ENCODE measurements around the gene PMFBP1.
"Not testable (repeated sequence)": the region's sequence is repeated elsewhere in the genome, so short reads cannot be mapped to it uniquely, and the experiment has no call there.

Gene PMFBP1

DNA sequence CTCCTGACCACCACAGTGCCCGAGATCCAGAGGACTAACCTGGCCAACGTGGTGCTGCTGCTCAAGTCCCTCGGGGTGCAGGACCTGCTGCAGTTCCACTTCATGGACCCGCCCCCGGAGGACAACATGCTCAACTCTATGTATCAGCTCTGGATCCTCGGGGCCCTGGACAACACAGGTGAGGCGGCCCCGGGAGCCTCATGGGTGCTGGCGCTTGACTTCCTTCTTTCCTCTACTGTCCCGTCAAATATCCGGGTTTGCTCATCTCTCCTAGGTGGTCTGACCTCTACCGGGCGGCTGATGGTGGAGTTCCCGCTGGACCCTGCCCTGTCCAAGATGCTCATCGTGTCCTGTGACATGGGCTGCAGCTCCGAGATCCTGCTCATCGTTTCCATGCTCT, 64.6 kb downstream of the PMFBP1 start:
- no peak for DNase-seq (ENCODE audit: low read depth in 3 of 3)

DNA sequence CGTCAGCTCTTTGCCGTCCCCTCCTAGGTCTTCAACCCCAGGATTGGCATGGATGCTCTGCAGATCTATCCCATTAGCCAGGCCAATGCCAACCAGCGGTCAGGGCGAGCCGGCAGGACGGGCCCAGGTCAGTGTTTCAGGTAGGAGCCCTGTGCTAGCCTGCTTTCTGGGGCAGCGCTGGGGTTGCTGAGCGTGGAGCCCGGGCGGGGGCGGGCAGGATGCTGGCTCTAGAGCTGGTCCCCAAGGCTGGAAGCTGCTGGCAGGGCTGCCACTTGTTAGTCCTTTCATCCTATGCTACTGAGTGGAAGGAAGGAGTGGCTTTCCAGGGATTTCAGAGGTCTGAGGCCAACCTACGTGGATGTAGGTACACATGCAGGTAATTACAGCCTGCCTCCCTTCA, 66.0 kb downstream of the PMFBP1 start:
- no peak for DNase-seq (ENCODE audit: low read depth in 3 of 3)

DNA sequence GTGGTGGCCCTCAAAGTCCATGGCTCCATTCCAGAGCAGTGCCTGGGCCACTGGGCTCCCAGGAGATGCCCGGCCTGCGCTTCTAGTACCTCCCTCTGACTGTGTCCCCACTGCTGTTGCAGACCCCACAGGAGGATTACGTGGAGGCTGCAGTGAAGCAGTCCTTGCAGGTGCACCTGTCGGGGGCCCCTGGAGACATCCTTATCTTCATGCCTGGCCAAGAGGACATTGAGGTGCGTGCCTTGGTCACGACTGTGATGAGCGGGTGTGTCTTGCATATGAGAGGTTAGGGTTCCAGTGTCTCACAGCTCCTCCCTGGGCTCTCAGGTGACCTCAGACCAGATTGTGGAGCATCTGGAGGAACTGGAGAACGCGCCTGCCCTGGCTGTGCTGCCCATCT, 67.0 kb downstream of the PMFBP1 start:
- no peak for DNase-seq (ENCODE audit: low read depth in 3 of 3)

DNA sequence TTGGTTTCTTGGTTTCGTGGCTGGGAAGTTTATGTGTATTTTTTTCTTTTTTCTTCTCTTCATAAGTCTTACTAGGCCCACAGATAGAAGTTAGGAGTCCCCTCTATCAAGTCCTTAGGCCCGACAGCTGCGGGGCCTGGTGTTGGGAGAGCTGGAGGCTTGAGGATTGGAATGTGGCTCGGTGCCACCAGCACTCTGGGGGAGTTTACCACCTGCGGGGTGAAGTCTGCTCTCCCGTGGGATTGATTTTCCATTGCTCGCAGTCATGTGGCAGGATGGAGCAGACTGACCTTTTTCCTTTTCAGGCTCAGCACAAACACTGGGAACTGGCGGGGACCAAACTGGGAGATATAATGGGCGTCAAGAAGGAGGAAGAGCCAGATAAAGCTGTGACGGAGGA, 70.8 kb downstream of the PMFBP1 start:
- DNase-seq (ENCODE audit: low read depth in 3 of 3), result no peak

DNA sequence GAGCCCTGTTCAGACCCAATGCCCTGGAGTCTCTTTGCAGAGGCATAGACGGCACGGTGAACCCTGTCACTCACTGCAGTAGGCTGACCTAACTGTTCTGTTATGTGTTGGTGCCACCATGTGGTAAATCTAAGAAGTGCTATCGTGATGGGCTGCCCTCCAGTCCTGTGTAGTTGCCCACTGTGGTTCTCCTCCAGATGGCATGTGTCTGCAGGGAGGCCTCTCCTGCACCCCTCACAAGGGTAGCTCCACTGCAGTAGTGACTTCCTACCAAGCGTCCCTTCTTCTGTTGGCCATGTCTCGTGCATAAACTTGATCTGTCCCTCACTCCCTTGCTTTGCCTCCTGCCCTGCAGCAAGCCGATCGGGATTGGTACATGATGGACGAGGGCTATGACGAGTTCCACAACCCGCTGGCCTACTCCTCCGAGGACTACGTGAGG, 72.6 kb downstream of the PMFBP1 start:
- DNase-seq (ENCODE audit: low read depth in 3 of 3), result peak; percentile 8 to 23 (median 22)

DNA sequence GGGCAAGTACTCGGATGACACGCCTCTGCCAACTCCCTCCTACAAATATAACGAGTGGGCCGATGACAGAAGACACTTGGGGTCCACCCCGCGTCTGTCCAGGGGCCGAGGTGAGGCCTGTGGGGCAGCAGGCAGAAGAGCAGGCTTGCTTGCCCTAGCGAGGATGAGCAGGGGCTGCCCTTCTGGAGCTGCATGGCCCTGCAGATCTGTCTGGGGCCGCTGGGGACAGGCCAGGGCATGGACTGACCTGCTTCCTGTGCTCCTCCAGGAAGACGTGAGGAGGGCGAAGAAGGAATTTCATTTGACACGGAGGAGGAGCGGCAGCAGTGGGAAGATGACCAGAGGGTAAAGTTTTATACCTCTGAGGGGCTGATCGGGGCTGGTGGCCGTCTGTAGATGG, 73.0 kb downstream of the PMFBP1 start:
- DNase-seq (ENCODE audit: low read depth in 3 of 3), result no peak

DNA sequence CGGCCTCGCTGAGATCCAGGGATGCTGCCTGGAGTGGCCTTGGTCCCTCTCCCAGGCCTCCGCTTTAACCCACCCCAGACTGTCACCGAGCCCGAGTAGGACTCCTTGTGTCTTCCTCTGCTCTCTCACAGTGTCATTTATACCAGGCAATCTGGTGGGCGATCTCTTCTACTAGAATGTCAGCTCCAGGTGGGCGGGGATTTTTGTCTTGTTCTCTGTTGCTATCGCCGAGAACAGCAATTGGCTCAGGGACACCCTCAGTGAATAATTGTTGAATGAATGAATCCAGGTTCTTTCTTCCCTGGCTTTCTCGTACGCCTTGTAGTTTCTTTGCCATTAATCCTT, 77.7 kb downstream of the PMFBP1 start:
- DNase-seq (ENCODE audit: low read depth in 3 of 3), result peak; percentile 7 to 30 (median 11)

DNA sequence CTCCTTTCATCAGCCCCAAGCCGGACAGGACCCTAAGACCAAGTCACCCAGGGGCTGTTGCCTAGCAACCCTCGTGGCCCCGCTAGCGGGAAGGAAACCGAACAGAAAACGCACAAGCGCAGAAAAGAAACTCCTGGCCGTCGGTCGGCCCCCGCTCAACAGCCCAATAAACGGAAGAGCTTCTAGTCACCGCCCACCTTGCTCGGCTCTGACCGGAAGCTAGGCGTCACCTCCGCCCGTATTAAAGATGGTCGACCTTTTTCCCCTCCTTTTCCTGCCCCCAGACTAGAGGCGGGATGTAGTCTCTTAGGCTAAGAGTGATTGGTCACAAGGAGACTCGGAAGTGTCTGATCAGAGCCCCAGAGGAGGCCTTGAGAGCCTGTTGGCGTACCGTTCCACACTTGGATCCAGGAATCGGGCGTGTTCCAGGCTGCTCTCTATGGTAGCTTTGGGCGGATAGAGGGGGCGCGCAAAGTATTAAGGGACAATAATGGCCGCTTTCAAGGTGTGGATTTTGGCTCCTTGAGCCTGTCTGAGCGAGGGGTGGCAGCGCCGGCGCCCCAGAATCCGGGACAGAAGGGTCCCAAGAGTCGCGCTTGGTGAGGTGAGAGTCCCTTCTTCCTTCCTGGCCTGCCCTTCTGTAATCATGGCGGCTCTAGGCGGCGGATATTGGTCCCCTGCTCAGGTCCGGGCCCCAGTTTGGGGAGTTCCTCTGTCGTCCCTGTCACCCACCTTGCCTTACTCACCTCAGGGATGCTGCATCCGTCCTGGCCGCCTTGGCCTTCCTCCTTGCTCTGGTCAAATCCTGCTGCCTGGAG, 78.3 kb downstream of the PMFBP1 start, which contains the start of the genes DHX38 and TXNL4B:
Gene DHX38, plus strand, starts transcription at position 400 of the 818 bp plus-strand sequence. CDS start 2,311 bp downstream, outside the sequence.
Gene TXNL4B, minus strand, starts transcription at position 173 of the 818 bp plus-strand sequence. CDS start 2,871 bp downstream, outside the sequence.
- DNase-seq (ENCODE audit: low read depth in 3 of 3), result peak; percentile 79 to 89 (median 83)

DNA sequence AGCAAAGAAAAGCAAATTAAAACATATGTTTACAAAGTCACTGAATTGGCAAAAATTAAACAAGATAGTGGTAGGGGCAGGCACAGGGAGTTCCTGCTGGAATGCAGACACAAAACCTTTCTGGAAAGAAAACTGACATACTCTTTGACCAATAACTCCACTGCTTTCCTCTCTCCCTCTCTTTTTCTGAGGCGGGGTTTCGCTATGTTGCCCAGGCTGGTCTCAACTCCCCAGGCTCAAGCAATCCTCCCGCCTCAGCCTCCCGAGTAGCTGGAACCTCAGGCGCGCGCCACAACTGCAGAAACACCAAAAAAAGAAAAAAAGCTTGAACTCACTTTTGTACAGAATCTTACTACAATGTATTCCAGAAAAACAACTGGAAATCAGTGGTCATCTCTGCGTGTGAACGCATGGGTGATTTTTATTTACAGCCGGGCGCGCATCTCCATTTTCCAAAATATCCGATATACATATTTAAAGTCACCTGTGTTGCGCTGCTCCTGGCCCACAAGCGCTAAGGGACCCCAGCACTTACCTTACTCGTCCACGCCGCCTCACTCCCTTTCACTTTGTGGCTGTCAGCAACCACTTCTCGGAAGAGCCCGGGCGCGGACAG, 79.0 kb downstream of the PMFBP1 start:
- DNase-seq (ENCODE audit: low read depth in 3 of 3), result no peak

DNA sequence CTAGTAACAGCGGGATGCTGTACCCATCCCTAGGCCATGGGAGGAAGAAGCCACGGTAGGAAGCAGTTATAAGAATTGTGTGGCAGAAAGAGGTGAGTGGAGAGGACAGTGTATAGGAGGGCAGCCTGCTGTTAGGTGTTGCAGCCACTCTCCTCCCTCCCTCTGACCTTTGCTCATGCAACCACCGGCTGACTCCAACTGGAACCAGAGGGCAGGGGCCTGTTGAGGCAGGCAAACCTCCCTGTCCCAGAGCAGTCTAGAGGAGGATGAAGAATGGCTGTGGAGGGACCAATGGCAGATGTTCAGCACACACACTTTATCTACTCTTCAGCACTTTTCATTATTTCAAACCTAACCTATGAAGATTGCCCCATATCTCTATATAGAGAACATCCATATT, 80.7 kb downstream of the PMFBP1 start:
- DNase-seq (ENCODE audit: low read depth in 3 of 3), result no peak

DNA sequence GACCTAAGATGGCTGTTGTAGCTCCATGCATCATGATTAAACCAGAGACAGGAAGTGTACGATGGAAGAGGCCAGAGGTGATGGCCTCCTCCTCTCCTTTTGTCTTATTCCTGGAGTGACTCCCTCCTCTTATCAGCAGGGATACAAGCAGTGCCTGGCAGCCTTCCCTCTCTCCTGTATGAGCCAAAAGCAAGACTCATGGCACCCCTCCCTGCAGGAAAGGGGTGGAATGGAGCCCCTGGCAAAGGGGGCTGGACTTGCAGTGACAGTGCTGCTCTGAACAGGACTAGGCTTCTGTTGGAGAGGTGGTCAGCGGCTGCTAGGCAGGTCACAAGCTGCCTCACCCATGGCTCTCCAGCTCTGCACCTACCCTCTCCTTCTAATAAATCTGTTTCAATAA, 87.0 kb downstream of the PMFBP1 start:
- DNase-seq (ENCODE audit: low read depth in 3 of 3), result no peak

DNA sequence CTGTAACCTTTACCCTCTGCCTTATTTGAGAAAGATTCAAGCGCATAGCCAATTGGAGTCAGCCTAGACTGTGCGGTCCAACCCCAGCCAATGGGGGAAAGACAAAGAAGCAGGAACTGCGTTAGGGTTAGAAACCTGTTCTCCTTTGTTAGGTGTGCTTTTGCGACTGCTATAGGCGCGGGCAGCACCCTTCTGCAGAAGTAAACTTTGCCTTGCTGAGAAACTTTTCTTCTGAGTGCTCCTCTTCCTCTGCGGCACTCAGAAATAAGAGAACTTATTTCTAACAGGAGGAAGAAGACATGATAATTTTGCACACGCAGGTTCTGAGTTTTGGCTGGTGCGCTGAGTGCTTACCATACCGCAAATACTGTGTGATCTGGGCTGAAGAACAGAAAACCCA, 87.5 kb downstream of the PMFBP1 start:
- DNase-seq (ENCODE audit: low read depth in 3 of 3), result no peak

DNA sequence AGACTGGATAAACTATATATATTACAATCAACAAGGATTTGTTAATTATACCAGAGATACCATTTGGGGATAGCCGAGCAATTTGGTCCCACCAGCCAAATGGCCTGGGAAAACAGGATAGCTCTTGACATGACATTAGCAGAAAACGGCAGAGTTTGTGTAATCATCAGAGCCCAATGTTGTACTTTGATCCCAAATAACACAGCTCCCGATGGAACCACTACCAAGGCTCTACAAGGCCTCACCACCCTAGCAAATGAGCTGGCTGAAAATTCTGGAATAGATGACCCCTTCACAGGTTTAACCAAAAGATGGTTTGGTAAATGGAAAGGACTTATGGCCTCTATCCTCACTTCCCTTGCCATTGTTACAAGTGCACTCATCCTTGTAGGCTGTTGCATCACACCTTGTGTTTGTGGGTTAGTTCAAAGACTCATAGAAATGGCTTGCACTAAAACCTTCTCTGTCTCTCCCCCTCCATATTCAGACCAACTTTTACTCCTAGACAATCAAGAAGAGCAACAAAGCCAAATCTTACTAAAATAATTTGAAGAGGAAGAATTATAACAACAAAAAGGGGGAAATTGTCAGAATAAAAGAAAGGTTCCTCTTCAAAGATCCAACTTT, 88.1 kb downstream of the PMFBP1 start:
- no peak for DNase-seq (ENCODE audit: low read depth in 3 of 3)

DNA sequence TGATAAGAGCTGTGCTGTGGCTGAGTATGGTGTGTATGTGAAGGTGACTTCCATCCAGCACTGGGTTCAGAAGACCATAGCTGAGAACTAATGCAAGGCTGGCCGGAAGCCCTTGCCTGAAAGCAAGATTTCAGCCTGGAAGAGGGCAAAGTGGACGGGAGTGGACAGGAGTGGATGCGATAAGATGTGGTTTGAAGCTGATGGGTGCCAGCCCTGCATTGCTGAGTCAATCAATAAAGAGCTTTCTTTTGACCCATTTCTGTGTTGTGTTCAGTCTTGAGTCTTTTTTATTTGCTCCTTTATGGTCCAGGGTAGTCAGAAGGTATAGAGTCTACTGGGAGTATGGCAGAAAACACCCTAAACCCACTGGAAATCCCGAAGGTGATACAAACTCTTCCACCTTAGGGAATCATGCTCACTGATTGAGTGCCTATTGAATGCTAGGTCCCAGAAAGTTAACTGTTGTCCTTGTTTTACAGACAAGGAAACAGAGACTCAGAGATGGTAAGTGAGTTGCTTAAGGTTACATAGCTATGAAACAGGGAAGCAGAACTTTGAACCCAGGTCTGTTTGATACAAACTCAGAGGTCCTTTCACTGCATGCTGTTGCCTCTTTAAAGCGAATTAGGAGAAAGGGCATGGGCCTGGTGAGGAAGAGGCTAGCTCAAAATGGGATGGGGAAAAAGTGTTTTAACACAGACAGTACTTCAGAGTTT, 94.8 kb downstream of the PMFBP1 start:
- DNase-seq (ENCODE audit: low read depth in 3 of 3), result not testable (repeated sequence)

DNA sequence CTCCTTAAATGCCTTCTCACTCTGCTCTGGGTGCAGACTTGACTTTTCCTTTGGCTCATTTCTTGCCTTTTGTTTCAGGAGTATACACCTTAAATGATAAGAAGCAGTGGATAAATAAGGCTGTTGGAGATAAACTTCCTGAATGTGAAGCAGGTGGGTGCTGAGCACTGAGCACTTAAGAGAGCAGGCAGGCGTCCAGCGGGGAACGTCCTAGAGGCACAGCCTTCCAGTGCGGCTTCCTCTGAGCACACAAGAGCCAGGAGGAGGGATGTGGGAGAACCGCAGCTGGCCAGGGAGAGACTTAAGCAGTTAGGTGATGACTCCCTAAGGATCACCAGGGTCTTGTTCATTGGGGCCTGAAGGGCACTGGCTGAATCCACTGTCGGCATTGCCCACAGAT, 96.9 kb downstream of the PMFBP1 start:
- DNase-seq (ENCODE audit: low read depth in 3 of 3), result not testable (repeated sequence)

DNA sequence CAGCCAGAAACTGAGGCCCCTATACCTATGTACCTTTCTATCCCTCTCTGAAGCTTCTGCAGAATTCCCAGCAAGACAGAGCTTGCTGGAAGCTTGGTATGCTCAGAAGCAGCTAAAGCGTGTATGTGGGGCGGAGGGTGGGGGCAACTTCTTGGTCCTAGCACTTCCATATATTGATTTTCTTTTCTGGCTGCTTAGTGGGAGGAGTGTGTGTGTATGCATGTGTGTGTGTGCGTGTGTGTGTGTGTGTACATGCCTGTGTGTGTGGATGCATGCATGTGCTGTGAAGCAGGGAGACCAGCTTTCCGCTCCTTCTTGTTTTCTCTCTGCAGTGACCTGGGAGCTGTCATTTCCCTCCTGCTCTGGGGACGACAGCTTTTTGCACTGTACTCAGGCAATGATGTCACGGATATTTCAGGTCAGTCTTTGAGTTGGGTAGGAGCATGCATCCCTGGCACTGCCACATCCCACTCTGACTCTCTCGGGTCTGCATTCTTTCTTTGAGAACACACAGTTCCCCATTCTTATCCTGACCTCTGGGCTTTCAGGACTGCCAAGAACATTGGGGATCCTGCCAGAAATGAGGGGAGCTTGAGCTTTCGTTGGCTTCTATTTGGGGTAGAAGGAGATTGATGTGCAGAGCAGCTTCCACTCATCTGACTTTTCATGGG, 98.3 kb downstream of the PMFBP1 start:
- no peak for DNase-seq (ENCODE audit: low read depth in 3 of 3)

DNA sequence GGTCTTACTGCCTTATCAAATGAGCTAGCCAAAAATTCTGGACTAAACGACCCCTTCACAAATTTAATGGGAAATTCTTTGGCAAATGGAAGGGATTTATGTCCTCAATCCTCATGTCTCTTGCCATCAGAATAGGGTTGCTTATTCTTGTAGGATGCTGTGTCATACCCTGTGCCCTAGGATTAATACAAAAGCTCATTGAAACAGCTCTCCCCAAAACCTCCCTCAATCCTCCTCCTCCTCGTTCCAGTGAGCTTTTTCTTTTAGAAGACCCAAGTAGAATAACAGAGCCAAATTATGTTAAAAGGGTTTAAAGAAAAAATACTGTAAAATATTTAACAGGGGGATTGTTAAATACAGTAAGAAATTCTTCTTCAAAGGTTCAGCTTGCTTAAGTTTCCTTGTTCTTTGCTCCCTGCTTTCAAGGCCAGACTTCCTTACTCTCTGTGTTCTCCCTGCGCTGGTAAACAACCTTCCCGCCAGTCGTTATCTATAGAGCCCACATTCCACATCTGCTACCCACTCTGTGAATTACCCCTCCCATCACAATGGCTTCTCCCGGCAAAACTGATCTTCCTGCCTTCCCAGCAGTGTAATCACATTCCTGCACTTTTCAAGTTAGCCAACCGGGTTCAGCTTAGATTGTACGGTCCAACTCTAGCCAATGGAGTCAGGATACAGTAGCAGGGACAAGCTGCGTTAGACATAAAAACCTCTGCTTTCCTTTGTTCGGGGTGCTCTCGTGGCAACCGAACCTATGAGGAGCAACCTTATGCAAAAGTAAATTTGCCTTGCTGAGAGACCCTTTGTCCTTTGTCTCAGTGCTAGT, 99.2 kb downstream of the PMFBP1 start:
- no peak for DNase-seq (ENCODE audit: low read depth in 3 of 3)
